Mesodermal cell (in vitro differentiated cells): ENCODE results near the gene FOXN3.
"Not testable (repeated sequence)": the region's sequence is repeated elsewhere in the genome, so short reads cannot be mapped to it uniquely, and the experiment has no call there.

Source experiments
- H3K27ac ChIP-seq: 2 replicates; pipeline ENCODE4 v1.7.0; 2013; ENCODE audit warnings: mild to moderate bottlenecking, low read depth, low read length, moderate library complexity; ENCODE audit not compliant: severe bottlenecking
- H3K36me3 ChIP-seq: 2 replicates; pipeline ENCODE4 v1.7.1; 2013; ENCODE audit warnings: mild to moderate bottlenecking, low read length, moderate library complexity; ENCODE audit not compliant: control insufficient read depth, insufficient read depth
- H3K4me1 ChIP-seq: one replicate; pipeline ENCODE4 v1.7.1; 2013; ENCODE audit warnings: mild to moderate bottlenecking, low read length; ENCODE audit not compliant: insufficient read depth, control insufficient read depth, poor library complexity, severe bottlenecking
- H3K4me3 ChIP-seq: 2 replicates; pipeline ENCODE4 v1.7.0; 2013; ENCODE audit warnings: low read length, control low read depth, mild to moderate bottlenecking; ENCODE audit not compliant: insufficient read depth, poor library complexity, severe bottlenecking; ENCODE audit errors: extremely low read depth
- H3K9me3 ChIP-seq: 2 replicates; pipeline ENCODE4 v1.7.1; 2013; ENCODE audit warnings: mild to moderate bottlenecking, low read length, moderate library complexity; ENCODE audit not compliant: control insufficient read depth
- WGBS, 2 experiments: methylation state at CpG; one replicate each; pipeline ENCODE4 v1.1.5; 2013; ENCODE audit warnings: missing lambda C conversion rate in 2 of 2; ENCODE audit not compliant: insufficient coverage in 2 of 2; 5-methylcytosine and 5-hydroxymethylcytosine counted together

FOXN3 gene

DNA sequence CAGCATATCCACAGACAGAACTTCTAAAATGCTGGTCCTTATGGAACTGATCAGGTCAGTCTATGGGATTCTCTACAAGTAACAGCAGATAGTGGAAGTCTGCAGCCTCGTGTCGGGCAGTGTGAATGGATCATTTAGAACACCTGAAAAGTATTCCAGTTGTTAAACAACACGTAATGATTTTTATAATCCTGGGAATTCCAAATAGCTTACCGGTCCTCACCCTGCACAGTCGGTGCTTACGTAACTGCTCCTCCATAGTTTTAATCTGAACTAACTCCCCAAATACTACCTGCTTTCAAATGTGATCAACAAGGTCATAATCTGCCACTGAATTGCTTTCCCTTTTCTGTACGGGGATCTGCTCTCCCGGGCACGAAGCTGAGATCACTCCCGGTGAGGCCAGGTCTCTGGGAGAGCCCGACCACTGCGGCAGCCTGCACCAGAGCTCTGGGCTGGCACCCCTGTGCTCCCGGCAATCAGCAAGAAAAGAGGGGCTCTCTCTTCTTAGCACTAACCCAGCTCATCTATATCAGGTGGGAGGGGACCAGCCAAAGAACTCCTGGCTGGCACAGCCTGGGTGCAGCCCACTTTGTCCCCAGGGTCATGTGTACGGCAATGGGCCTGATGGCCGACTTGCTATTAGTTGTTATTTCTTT, 157.0 kb downstream of the FOXN3 start:
- 84 to 93% methylated on average over 11 to 14 of the region's 15 CpGs for WGBS, 2 experiments
- Histone ChIP-seq H3K9me3 (no peaks in the 10 kb centered on the region), H3K4me3 (no peak overlapping the region), H3K36me3 (no peaks in the 10 kb centered on the region), H3K4me1 (no peaks in the 10 kb centered on the region), H3K27ac (no peak overlapping the region)

DNA sequence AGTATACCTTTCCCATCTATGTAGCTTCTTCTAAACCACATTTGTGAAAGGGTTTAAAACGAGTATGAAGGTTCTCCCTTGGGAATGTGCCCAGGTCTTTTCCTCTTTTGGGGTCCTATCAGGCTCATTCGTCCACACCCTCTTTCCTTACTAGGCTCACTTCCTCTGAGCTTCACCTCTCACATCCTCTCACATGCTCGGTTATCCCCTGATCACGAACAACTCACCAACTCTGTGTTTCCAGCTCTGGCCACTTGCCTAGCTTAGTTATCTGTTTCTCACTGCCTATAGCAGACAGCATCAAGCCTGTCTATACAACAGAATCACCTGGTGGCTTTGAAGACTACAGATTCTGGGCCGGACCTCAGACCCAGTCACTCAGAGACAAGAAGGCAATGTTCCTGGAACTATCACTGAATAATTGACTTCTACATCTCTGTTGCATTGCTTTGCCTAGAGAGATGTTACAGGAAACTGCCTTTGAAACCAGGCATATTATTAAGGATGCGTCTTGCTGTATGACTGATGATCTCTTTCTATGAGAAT, 158.2 kb downstream of the FOXN3 start:
- no peaks in the 10 kb centered on the region for H3K9me3 ChIP-seq
- no peaks in the 10 kb centered on the region for H3K36me3 ChIP-seq
- no peak overlapping the region for H3K4me3 ChIP-seq
- H3K27ac ChIP-seq = no peak overlapping the region
- WGBS, 2 experiments = 95 to 96% methylated on average over 4 to 6 of the region's 6 CpGs
- H3K4me1 ChIP-seq = no peaks in the 10 kb centered on the region

DNA sequence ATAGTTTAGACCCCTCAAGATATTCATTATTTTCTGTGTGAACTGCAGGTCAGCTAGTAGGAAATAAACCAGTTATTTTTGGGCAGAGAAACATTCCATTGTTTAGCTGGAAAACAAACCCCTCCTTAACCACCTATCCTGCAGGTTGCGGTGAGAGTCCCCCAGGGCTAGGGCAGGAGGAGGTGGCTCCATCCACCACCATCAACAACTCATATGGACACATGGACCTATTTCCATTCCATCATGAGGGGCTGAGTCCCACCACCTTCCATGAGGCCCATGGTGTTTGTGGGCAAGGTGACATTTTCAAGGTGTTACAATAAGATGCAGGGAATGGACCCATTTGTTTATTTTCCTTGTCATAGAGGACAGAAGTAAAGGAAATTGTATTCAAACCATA, 160.1 kb downstream of the FOXN3 start:
- no peaks in the 10 kb centered on the region for H3K4me1 ChIP-seq

DNA sequence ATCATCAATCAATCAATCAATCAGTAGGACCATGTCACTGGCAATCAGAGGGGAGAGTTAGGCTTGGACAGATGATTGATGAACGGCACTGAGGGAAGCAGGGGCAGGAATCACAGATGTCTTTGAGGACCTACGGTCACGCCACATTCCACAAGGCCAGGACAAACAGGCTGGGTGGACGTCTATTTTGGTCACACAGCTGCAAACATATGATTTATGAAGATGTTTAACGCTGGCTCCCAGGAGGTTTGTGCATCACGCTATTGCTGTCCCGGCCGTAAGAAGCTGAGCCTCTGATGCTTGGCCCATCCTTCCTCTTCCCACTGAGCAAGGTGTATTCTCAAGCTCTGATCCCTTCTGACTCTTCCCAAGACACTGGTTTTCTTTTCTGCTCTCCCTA, 160.8 kb downstream of the FOXN3 start:
- no peaks in the 10 kb centered on the region for H3K4me1 ChIP-seq
- peaks cover 4% of the 10 kb centered on the region for H3K36me3 ChIP-seq
- H3K9me3 ChIP-seq = no peaks in the 10 kb centered on the region
- no peak overlapping the region for H3K4me3 ChIP-seq
- no peak overlapping the region for H3K27ac ChIP-seq
- 87 to 91% methylated on average over 7 to 8 of the region's 8 CpGs for WGBS, 2 experiments

More for the DNA sequence above, 160.1 kb downstream of the FOXN3 start:
- Histone ChIP-seq H3K36me3 (peaks cover 4% of the 10 kb centered on the region), H3K27ac (no peak overlapping the region), H3K9me3 (no peaks in the 10 kb centered on the region), H3K4me3 (no peak overlapping the region)
- no CpG with 5 or more reads among the region's 1 CpG for WGBS, 2 experiments

GRCh38 chr14:89255852-89256251, 161.2 kb downstream of the FOXN3 start:
- WGBS, 2 experiments = 94 to 100% methylated on average over 2 of the region's 3 CpGs
- H3K4me3 ChIP-seq = no peak overlapping the region

DNA sequence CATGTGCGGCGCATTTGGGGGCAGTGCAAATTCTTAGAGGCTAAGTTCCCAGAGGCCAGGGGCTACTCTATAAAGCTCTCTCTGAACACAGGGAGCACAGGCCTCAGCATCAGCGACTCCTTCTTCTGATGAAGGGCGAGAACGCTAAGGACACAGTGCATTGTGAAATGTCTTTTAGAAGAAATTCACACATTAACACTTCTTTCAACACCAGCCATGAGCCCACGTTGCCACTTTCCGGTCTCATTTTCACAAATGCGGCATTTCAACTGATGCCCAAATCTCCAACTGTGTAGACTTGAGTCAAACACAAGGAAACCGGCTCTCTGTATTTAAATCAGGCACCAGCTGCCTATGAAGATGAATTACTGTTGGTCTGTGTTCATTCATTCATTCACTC, 162.0 kb downstream of the FOXN3 start:
- Histone ChIP-seq H3K9me3 (no peaks in the 10 kb centered on the region), H3K4me1 (peaks cover 4% of the 10 kb centered on the region), H3K27ac (no peak overlapping the region), H3K36me3 (peaks cover 4% of the 10 kb centered on the region), H3K4me3 (no peak overlapping the region)
- 96 to 98% methylated on average over 4 to 5 of the region's 9 CpGs for WGBS, 2 experiments

More at GRCh38 chr14:89255852-89256251, 161.2 kb downstream of the FOXN3 start:
- no peaks in the 10 kb centered on the region for H3K4me1 ChIP-seq
- no peaks in the 10 kb centered on the region for H3K9me3 ChIP-seq
- H3K27ac ChIP-seq = no peak overlapping the region
- H3K36me3 ChIP-seq = peaks cover 4% of the 10 kb centered on the region

GRCh38 chr14:89254166-89254909, 162.7 kb downstream of the FOXN3 start:
- Histone ChIP-seq H3K4me1 (peaks cover 8% of the 10 kb centered on the region), H3K27ac (no peak overlapping the region), H3K9me3 (no peaks in the 10 kb centered on the region), H3K36me3 (peaks cover 4% of the 10 kb centered on the region), H3K4me3 (no peak overlapping the region)
- WGBS, 2 experiments = 96% methylated on average over 8 of the region's 12 CpGs

GRCh38 chr14:89252887-89253532, 164.0 kb downstream of the FOXN3 start:
- Histone ChIP-seq H3K4me1 (peaks cover 16% of the 10 kb centered on the region), H3K9me3 (no peaks in the 10 kb centered on the region)
- WGBS, 2 experiments = 80 to 81% methylated on average over 12 to 15 of the region's 15 CpGs

GRCh38 chr14:89251061-89251460, 166.0 kb downstream of the FOXN3 start:
- WGBS, 2 experiments = 85% methylated on average over 2 of the region's 3 CpGs; no CpG with 5 or more reads in 1 of the 2 experiments
- Histone ChIP-seq H3K9me3 (no peaks in the 10 kb centered on the region), H3K4me1 (peaks cover 20% of the 10 kb centered on the region), H3K36me3 (peaks cover 4% of the 10 kb centered on the region), H3K27ac (no peak overlapping the region), H3K4me3 (no peak overlapping the region)

More at GRCh38 chr14:89252887-89253532, 164.0 kb downstream of the FOXN3 start:
- Histone ChIP-seq H3K36me3 (peaks cover 4% of the 10 kb centered on the region), H3K27ac (no peak overlapping the region), H3K4me3 (no peak overlapping the region)

DNA sequence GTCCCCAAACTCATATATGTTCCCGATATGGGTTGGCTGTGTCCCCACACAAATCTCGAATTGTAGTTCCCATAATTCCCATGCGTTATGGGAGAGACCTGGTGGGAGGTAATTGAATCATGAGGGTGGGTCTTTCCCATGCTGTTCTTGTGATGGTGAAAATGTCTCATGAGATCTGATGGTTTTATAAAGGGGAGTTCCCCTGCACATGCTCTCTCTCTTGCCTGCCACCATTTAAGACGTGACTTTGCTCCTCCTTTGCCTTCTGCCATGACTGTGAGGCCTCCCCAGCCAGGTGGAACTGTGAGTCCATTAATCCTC, 166.4 kb downstream of the FOXN3 start:
- not testable (repeated sequence) for H3K4me3 ChIP-seq, H3K9me3 ChIP-seq, H3K27ac ChIP-seq, H3K36me3 ChIP-seq
- H3K4me1 ChIP-seq = peaks cover 20% of the 10 kb centered on the region
- 73 to 100% methylated on average over 1 to 2 of the region's 4 CpGs for WGBS, 2 experiments
